Neutrophil (primary cell): ENCODE results near the gene LACC1.

ENCODE experiments used
- H3K27ac ChIP-seq: fragments of 200-600 bp; sonication (generic); 2 replicates; pipeline ENCODE4 v1.5.1; 2016; ENCODE audit warnings: mild to moderate bottlenecking, moderate library complexity
- H3K27me3 ChIP-seq: fragments of 200-600 bp; sonication (generic); 2 replicates; pipeline ENCODE4 v1.6.0; 2016; ENCODE audit warnings: mild to moderate bottlenecking
- H3K36me3 ChIP-seq: fragments of 200-600 bp; sonication (generic); 2 replicates; pipeline ENCODE4 v1.5.1; 2017
- H3K4me1 ChIP-seq, 2 experiments: fragments of 200-600 bp in 1 of 2; sonication (generic) in 1 of 2; 1 replicate in 1 of 2; 2 replicates in 1 of 2; pipeline versions ENCODE4 v1.5.1 to v1.6.1; 2013 to 2016; ENCODE audit warnings: low read depth in 1 of 2, low read length in 1 of 2, mild to moderate bottlenecking in 1 of 2, moderate library complexity in 1 of 2; ENCODE audit not compliant: control insufficient read depth in 1 of 2, insufficient read depth in 1 of 2
- H3K4me3 ChIP-seq, 2 experiments: fragments of 200-600 bp in 1 of 2; sonication (generic) in 1 of 2; 1 replicate in 1 of 2; 2 replicates in 1 of 2; pipeline ENCODE4 v1.5.1; 2013 to 2016; ENCODE audit warnings: low read depth in 1 of 2, low read length in 1 of 2, mild to moderate bottlenecking in 1 of 2, moderate library complexity in 1 of 2
- H3K9me3 ChIP-seq: fragments of 200-600 bp; sonication (generic); 2 replicates; pipeline ENCODE4 v1.5.1; 2016
- TF ChIP-seq, protein P1 (sequence below): fragments of 200-600 bp; sonication (generic); IDR thresholded peaks from 2 replicates; pipeline ENCODE4 v1.5.1; 2016; ENCODE audit warnings: antibody characterized with exemption

LACC1 gene

DNA sequence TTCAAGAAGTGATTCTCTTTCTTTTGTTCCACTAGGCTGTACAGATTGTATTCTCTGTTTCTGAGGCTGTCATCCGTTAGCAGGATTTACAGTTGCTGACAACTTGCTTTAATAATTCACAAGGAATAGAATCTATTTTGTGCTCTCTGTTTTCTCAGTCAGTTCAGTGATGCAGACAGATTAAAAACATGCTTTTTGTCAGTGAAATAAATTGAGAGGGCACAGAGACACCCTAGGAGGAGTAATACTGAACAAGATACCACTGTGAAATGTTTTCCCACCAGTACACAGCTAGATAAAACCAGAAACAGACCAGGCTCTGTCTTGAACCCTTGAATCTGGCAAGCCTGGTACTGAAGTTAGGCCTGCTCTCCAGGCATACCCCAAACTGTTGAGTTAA is 58.7 kb downstream of the LACC1 start:
- Histone ChIP-seq H3K9me3 (no peaks in the 10 kb centered on the region), H3K27ac (no peak overlapping the region), H3K4me3 (no peak overlapping the region), H3K36me3 (no peaks in the 10 kb centered on the region), H3K27me3 (no peaks in the 10 kb centered on the region), H3K4me1 (no peaks in the 10 kb centered on the region)
- TF ChIP-seq, protein P1, sequence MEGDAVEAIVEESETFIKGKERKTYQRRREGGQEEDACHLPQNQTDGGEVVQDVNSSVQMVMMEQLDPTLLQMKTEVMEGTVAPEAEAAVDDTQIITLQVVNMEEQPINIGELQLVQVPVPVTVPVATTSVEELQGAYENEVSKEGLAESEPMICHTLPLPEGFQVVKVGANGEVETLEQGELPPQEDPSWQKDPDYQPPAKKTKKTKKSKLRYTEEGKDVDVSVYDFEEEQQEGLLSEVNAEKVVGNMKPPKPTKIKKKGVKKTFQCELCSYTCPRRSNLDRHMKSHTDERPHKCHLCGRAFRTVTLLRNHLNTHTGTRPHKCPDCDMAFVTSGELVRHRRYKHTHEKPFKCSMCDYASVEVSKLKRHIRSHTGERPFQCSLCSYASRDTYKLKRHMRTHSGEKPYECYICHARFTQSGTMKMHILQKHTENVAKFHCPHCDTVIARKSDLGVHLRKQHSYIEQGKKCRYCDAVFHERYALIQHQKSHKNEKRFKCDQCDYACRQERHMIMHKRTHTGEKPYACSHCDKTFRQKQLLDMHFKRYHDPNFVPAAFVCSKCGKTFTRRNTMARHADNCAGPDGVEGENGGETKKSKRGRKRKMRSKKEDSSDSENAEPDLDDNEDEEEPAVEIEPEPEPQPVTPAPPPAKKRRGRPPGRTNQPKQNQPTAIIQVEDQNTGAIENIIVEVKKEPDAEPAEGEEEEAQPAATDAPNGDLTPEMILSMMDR: no peak

DNA sequence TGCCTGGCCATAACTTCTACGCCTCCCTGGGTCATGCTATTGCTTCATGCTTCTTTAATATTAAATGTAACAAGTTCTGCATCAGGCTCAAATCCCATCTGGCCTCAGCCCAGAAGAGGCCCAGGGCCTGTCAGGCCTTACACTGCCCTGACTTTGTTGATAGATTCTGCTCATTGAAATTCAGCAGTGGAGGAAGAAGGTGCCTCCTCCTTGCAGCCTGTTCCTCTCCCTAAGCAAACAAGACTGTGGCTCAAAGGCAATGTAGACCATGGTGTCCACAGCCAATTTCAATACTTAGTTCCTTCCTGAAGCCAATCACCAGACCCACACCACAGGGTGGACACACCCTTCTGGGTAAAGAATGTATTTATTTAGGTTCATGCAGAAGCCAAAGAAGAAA is 59.4 kb downstream of the LACC1 start:
- Histone ChIP-seq H3K4me1 (no peaks in the 10 kb centered on the region), H3K9me3 (no peaks in the 10 kb centered on the region), H3K36me3 (no peaks in the 10 kb centered on the region), H3K4me3 (no peak overlapping the region), H3K27ac (no peak overlapping the region), H3K27me3 (no peaks in the 10 kb centered on the region)
- TF ChIP-seq, protein P1: no peak

DNA sequence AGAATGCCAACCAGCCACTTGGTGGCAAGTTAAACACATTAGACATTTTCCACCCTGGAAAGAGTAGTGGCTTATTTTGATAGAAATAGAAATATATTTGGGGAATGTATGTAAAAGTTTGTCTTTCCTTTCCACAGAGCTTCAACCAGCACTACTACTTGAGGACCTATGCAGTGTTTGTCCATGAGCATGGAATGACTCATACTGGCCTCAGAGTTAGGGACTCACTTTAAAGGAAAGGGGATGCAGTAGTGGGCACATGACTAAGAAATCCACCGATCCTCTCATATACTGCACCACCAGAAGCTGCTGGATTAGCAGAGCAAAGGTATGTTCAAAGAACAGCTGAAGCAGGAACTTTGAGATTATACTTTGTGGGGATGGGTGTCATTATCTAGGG is 62.6 kb downstream of the LACC1 start:
- Histone ChIP-seq H3K27ac (no peak overlapping the region), H3K4me1 (no peaks in the 10 kb centered on the region), H3K36me3 (no peaks in the 10 kb centered on the region), H3K9me3 (no peaks in the 10 kb centered on the region), H3K4me3 (no peak overlapping the region), H3K27me3 (no peaks in the 10 kb centered on the region)
- TF ChIP-seq, protein P1: no peak
